SK-N-SH treated with all-trans-retinoic acid at 6 μM for 48 hours (cell line): Measurements from ENCODE around the gene DBP.

ENCODE experiments used
- CREB5 ChIP-seq: fragments of 250-450 bp; sonication (Bioruptor Pico); IDR thresholded peaks from 2 replicates; pipeline ENCODE4 v1.5.1; 2020; ENCODE audit warnings: low read depth, mild to moderate bottlenecking, moderate library complexity
- RARB ChIP-seq: fragments of 250-450 bp; sonication (Bioruptor Pico); IDR thresholded peaks from 2 replicates; pipeline ENCODE4 v1.8.0; 2021; ENCODE audit warnings: mild to moderate bottlenecking, moderate library complexity

GRCh38 chr19:48646001-48646721 lies 9.0 kb upstream of the DBP start, which contains the start of gene CA11:
- no peak for TF ChIP-seq CREB5 (CRISPR knock-in tag)
- no peak for TF ChIP-seq RARB (CRISPR knock-in tag)
